ENCODE data around the gene ANO6. TPM values are rescaled to one million over a fixed set of nuclear protein-coding genes. Genes with fewer than 3 reads are reported as not detected.
A peak's percentile ranks its signal among the peaks of the same experiment; 100 is the strongest.

The ANO6 gene
- total RNA-seq, 4 donors from 2014 or later, result 16.9 to 23.0 (median 20.4) TPM

GRCh38 chr12:45409966-45410365, 194.1 kb downstream of the ANO6 start:
- peaks cover 0 to 13% (median 0%) of the 10 kb centered on the region in 4 donors for H3K36me3 ChIP-seq

DNA sequence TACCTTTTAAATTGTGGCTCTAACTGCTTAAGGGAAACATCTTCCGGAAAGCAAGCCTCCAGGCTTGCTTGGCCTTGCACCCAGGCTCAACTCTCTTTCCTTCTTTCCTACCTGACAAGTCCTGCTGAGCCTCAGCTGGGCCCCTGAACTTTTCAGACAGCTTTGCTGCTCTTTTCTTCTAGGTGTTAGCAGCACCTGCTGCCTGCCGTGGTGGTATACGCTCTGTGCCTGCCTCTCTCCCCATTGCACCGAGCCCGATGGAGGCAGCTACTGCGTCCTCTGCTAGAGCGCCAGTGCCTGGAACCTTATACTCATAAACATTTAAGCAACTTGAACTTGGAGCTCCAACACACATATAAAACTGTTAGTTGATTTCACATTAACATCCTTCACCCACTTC, 195.7 kb downstream of the ANO6 start:
- no peak overlapping the region for H3K4me3 ChIP-seq
- WGBS, 2 donors (ENCODE audit: low coverage in 1 of 2), result 89 to 94% methylated on average over 4 to 7 of the region's 7 CpGs

More at GRCh38 chr12:45409966-45410365, 194.1 kb downstream of the ANO6 start:
- Histone ChIP-seq H3K27me3 (no peaks in the 10 kb centered on the region), H3K4me1 (no peaks in the 10 kb centered on the region), H3K27ac (no peak overlapping the region), H3K9me3 (no peaks in the 10 kb centered on the region), H3K4me3 (no peak overlapping the region)
- intact Hi-C loops (cut with DNase I; ENCODE audit: low total_unique reads), result no loop called here
- no peak for DNase-seq
- 84 to 91% methylated on average over 4 to 7 of the region's 7 CpGs for WGBS, 2 donors (ENCODE audit: low coverage in 1 of 2)
- no peak for TF ChIP-seq POLR2A (IDR thresholded peaks at IDR 0.05)
- TF ChIP-seq, protein P1, sequence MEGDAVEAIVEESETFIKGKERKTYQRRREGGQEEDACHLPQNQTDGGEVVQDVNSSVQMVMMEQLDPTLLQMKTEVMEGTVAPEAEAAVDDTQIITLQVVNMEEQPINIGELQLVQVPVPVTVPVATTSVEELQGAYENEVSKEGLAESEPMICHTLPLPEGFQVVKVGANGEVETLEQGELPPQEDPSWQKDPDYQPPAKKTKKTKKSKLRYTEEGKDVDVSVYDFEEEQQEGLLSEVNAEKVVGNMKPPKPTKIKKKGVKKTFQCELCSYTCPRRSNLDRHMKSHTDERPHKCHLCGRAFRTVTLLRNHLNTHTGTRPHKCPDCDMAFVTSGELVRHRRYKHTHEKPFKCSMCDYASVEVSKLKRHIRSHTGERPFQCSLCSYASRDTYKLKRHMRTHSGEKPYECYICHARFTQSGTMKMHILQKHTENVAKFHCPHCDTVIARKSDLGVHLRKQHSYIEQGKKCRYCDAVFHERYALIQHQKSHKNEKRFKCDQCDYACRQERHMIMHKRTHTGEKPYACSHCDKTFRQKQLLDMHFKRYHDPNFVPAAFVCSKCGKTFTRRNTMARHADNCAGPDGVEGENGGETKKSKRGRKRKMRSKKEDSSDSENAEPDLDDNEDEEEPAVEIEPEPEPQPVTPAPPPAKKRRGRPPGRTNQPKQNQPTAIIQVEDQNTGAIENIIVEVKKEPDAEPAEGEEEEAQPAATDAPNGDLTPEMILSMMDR (IDR thresholded peaks at IDR 0.05), result no peak
- no peak for TF ChIP-seq POLR2AphosphoS5 (IDR thresholded peaks at IDR 0.05)
- TF ChIP-seq EP300 (IDR thresholded peaks at IDR 0.05; ENCODE audit: low read depth), result no peak
- in situ Hi-C loops (cut with MboI; ENCODE audit: low pct_ligation_motif_present in 1 of 4, low pct_unique_long_range_greater_than_20kb in 1 of 4, low sequenced_read_pairs in 3 of 4), result no loop called here

GRCh38 chr12:45415393-45415817, 199.5 kb downstream of the ANO6 start:
- no peak for DNase-seq
- TF ChIP-seq, protein P1 (IDR thresholded peaks at IDR 0.05), result no peak
- TF ChIP-seq EP300 (IDR thresholded peaks at IDR 0.05; ENCODE audit: low read depth) (no peak), POLR2AphosphoS5 (IDR thresholded peaks at IDR 0.05) (no peak), POLR2A (IDR thresholded peaks at IDR 0.05) (no peak)
- in situ Hi-C loops (cut with MboI; ENCODE audit: low pct_ligation_motif_present in 1 of 4, low pct_unique_long_range_greater_than_20kb in 1 of 4, low sequenced_read_pairs in 3 of 4) (no loop called here), intact Hi-C loops (cut with DNase I; ENCODE audit: low total_unique reads) (no loop called here)
- Histone ChIP-seq H3K4me3 (no peak overlapping the region), H3K27ac (peak overlapping the region in 1 of 4 donors; percentile 37), H3K36me3 (peaks cover 0 to 17% (median 0%) of the 10 kb centered on the region in 4 donors), H3K9me3 (no peaks in the 10 kb centered on the region), H3K27me3 (no peaks in the 10 kb centered on the region), H3K4me1 (no peaks in the 10 kb centered on the region)
- 50% methylated on average over 4 of the region's 4 CpGs; no CpG with 5 or more reads in 1 of the 2 donors for WGBS, 2 donors (ENCODE audit: low coverage in 1 of 2)

More for the DNA sequence above, 195.7 kb downstream of the ANO6 start:
- no peaks in the 10 kb centered on the region for H3K27me3 ChIP-seq
- H3K4me1 ChIP-seq, result no peaks in the 10 kb centered on the region
- TF ChIP-seq EP300 (IDR thresholded peaks at IDR 0.05; ENCODE audit: low read depth) (no peak), POLR2AphosphoS5 (IDR thresholded peaks at IDR 0.05) (no peak), POLR2A (IDR thresholded peaks at IDR 0.05) (no peak)
- TF ChIP-seq, protein P1 (IDR thresholded peaks at IDR 0.05), result no peak
- in situ Hi-C loops (cut with MboI; ENCODE audit: low pct_ligation_motif_present in 1 of 4, low pct_unique_long_range_greater_than_20kb in 1 of 4, low sequenced_read_pairs in 3 of 4), result no loop called here
- peaks cover 0 to 16% (median 0%) of the 10 kb centered on the region in 4 donors for H3K36me3 ChIP-seq
- H3K27ac ChIP-seq, result no peak overlapping the region
- intact Hi-C loops (cut with DNase I; ENCODE audit: low total_unique reads), result no loop called here
- no peak for DNase-seq
- H3K9me3 ChIP-seq, result no peaks in the 10 kb centered on the region

- Histone ChIP-seq H3K27me3 (no peaks in the 10 kb centered on the region), H3K27ac (no peak overlapping the region), H3K36me3 (peaks cover 0 to 14% (median 0%) of the 10 kb centered on the region in 4 donors), H3K9me3 (no peaks in the 10 kb centered on the region), H3K4me1 (no peaks in the 10 kb centered on the region), H3K4me3 (no peak overlapping the region)
- 54 to 66% methylated on average over 2 of the region's 2 CpGs for WGBS, 2 donors (ENCODE audit: low coverage in 1 of 2)
- no peak for DNase-seq
- intact Hi-C loops (cut with DNase I; ENCODE audit: low total_unique reads) (no loop called here), in situ Hi-C loops (cut with MboI; ENCODE audit: low pct_ligation_motif_present in 1 of 4, low pct_unique_long_range_greater_than_20kb in 1 of 4, low sequenced_read_pairs in 3 of 4) (no loop called here)
- TF ChIP-seq POLR2A (IDR thresholded peaks at IDR 0.05), result no peak
- TF ChIP-seq, protein P1 (IDR thresholded peaks at IDR 0.05), result no peak
- no peak for TF ChIP-seq EP300 (IDR thresholded peaks at IDR 0.05; ENCODE audit: low read depth)
- no peak for TF ChIP-seq POLR2AphosphoS5 (IDR thresholded peaks at IDR 0.05)
Measured at GRCh38 chr12:45416126-45416525, 200.2 kb downstream of the ANO6 start.
